ENCODE results near the gene TNIP2.
"Not testable (repeated sequence)": the region's sequence is repeated elsewhere in the genome, so short reads cannot be mapped to it uniquely, and the experiment has no call there.

The TNIP2 gene

GRCh38 chr4:2793586-2794485 is 37.7 kb upstream of the TNIP2 start:
- DNase-seq = no peak

- DNase-seq = peak in 1 of 2 donors; percentile 29
Observed at GRCh38 chr4:2792711-2793585, 36.8 kb upstream of the TNIP2 start, which contains the start of gene SH3BP2. Gene SH3BP2 (plus strand): TSS chr4:2793085. CDS start chr4:2820618, 27,533 bp downstream.

- no peak for DNase-seq
Observed at GRCh38 chr4:2792396-2792710, 36.2 kb upstream of the TNIP2 start.

- DNase-seq = no peak
Observed at GRCh38 chr4:2791518-2792395, 35.6 kb upstream of the TNIP2 start.

- DNase-seq = no peak
Observed at GRCh38 chr4:2790583-2791517, 34.7 kb upstream of the TNIP2 start.

GRCh38 chr4:2789793-2790582 is 33.9 kb upstream of the TNIP2 start:
- DNase-seq = no peak

- DNase-seq = no peak
Observed at GRCh38 chr4:2789351-2789750, 33.2 kb upstream of the TNIP2 start.

- peak in 1 of 2 donors; percentile 37 for DNase-seq
Observed at GRCh38 chr4:2788532-2789103, 32.5 kb upstream of the TNIP2 start.

- DNase-seq = no peak
Observed at GRCh38 chr4:2788101-2788500, 32.0 kb upstream of the TNIP2 start.

GRCh38 chr4:2787230-2788100 is 31.3 kb upstream of the TNIP2 start:
- no peak for DNase-seq

GRCh38 chr4:2786794-2787229 is 30.7 kb upstream of the TNIP2 start:
- no peak for DNase-seq

GRCh38 chr4:2786152-2786671 is 30.1 kb upstream of the TNIP2 start:
- DNase-seq = no peak

- no peak for DNase-seq
Observed at GRCh38 chr4:2785613-2786012, 29.5 kb upstream of the TNIP2 start.

- no peak for DNase-seq
Observed at GRCh38 chr4:2783790-2784189, 27.7 kb upstream of the TNIP2 start.

- no peak for DNase-seq
Observed at GRCh38 chr4:2781911-2782310, 25.8 kb upstream of the TNIP2 start.

GRCh38 chr4:2780643-2781042 is 24.5 kb upstream of the TNIP2 start:
- not testable (repeated sequence) for DNase-seq

GRCh38 chr4:2771264-2771663 is 15.1 kb upstream of the TNIP2 start:
- no peak for DNase-seq

- DNase-seq = no peak
Observed at GRCh38 chr4:2768921-2769336, 12.8 kb upstream of the TNIP2 start.

GRCh38 chr4:2768124-2768523 is 12.0 kb upstream of the TNIP2 start:
- DNase-seq = no peak

All from hippocampal formation (tissue), 2 donors.